HepG2 (cell line): ENCODE data around the gene ITCH. TPM values are rescaled to one million over a fixed set of nuclear protein-coding genes. Genes with fewer than 3 reads are reported as not detected.

Experiments used
- ARNTL ChIP-seq: sonication (generic); formaldehyde crosslinking; IDR thresholded peaks from 2 replicates; pipeline ENCODE4 v1.4.0; 2020; ENCODE audit warnings: mild to moderate bottlenecking, missing genetic modification reagents
- ATF1 ChIP-seq: IDR thresholded peaks from 2 replicates; pipeline ENCODE4 v1.6.1; 2016; ENCODE audit warnings: mild to moderate bottlenecking, control low read depth
- DMAP1 ChIP-seq: IDR thresholded peaks from 2 replicates; pipeline ENCODE4 v1.6.1; 2016
- HOXA5 ChIP-seq: sonication (generic); formaldehyde crosslinking; IDR thresholded peaks from 2 replicates; pipeline ENCODE4 v1.4.0; 2020; ENCODE audit warnings: missing genetic modification reagents
- KLF16 ChIP-seq, 2 experiments: sonication (generic) in 1 of 2; formaldehyde crosslinking in 1 of 2; IDR thresholded peaks; 2 replicates each; pipeline versions ENCODE4 v1.6.1 to v1.8.0; 2016 to 2023; ENCODE audit warnings: missing genetic modification reagents in 2 of 2, missing compliant biosample characterization in 1 of 2
- PHF8 ChIP-seq: sonication (generic); formaldehyde crosslinking; IDR thresholded peaks from 2 replicates; pipeline ENCODE4 v1.5.0; 2020; ENCODE audit warnings: missing genetic modification reagents
- SMARCE1 ChIP-seq: fragments of 450-650 bp; IDR thresholded peaks from 2 replicates; pipeline ENCODE4 v1.6.1; 2017; ENCODE audit warnings: borderline replicate concordance
- ZKSCAN1 ChIP-seq: fragments of 150-350 bp; IDR thresholded peaks from 2 replicates; pipeline ENCODE4 v1.6.1; 2014; ENCODE audit warnings: low read length
- ZNF124 ChIP-seq: sonication (generic); formaldehyde crosslinking; IDR thresholded peaks from 2 replicates; pipeline ENCODE4 v1.4.0; 2020; ENCODE audit warnings: missing genetic modification reagents
- ZNF205 ChIP-seq: IDR thresholded peaks from 2 replicates; pipeline ENCODE4 v1.6.1; 2018; ENCODE audit warnings: missing biosample characterization, missing genetic modification reagents
- ZNF441 ChIP-seq: sonication (generic); formaldehyde crosslinking; IDR thresholded peaks from 2 replicates; pipeline ENCODE4 v1.7.0; 2021; ENCODE audit warnings: missing genetic modification reagents, borderline replicate concordance
- ZNF530 ChIP-seq: sonication (generic); formaldehyde crosslinking; IDR thresholded peaks from 2 replicates; pipeline ENCODE4 v1.5.0; 2020; ENCODE audit warnings: low read depth, mild to moderate bottlenecking, missing genetic modification reagents
- ZNF709 ChIP-seq: sonication (generic); formaldehyde crosslinking; IDR thresholded peaks from 2 replicates; pipeline ENCODE4 v1.5.0; 2020; ENCODE audit warnings: mild to moderate bottlenecking, missing genetic modification reagents
- ZNF713 ChIP-seq: sonication (generic); formaldehyde crosslinking; IDR thresholded peaks from 2 replicates; pipeline ENCODE4 v1.4.0; 2020; ENCODE audit warnings: mild to moderate bottlenecking, missing genetic modification reagents
- polyA plus RNA-seq, 8 experiments: library from polyadenylated mRNA; depleted of rRNA in 3 of 8; stranded (reverse) in 7 of 8; unstranded in 1 of 8; fragments of >200 nt; fragmentation: Illumina TruSeq in 4 of 8; extraction: Trizol in 4 of 8; gene quantifications; 2 replicates each; pipeline versions ENCODE4 v1.2.1 to v1.2.3, GENCODE V29; 2011 to 2016; ENCODE audit warnings: low read depth in 4 of 8, missing spikeins in 1 of 8, mixed read lengths in 1 of 8; ENCODE audit not compliant: insufficient read depth in 1 of 8
- total RNA-seq, 5 experiments: library from RNA; depleted of rRNA; stranded (reverse); fragments of >200 nt; fragmentation: Illumina TruSeq; extraction: Trizol; gene quantifications; 2 replicates each; pipeline ENCODE4 v1.2.3, GENCODE V29; 2016; ENCODE audit warnings: low read depth in 1 of 5
- TF ChIP-seq, protein P1 (sequence below): sonication (generic); formaldehyde crosslinking; IDR thresholded peaks from 2 replicates; pipeline ENCODE4 v1.4.0; 2020; ENCODE audit warnings: missing genetic modification reagents
- TF ChIP-seq, protein P2 (sequence below): sonication (generic); formaldehyde crosslinking; IDR thresholded peaks from 2 replicates; pipeline ENCODE4 v1.8.1; 2023; ENCODE audit warnings: mild to moderate bottlenecking, missing genetic modification reagents
- TF ChIP-seq, protein P3 (sequence below): sonication (generic); formaldehyde crosslinking; conservative IDR thresholded peaks from 2 replicates; pipeline ENCODE4 v1.4.0; 2020; ENCODE audit warnings: missing genetic modification reagents
- TF ChIP-seq, protein P4 (sequence below): sonication (generic); formaldehyde crosslinking; conservative IDR thresholded peaks from 2 replicates; pipeline ENCODE4 v1.8.0; 2022; ENCODE audit warnings: mild to moderate bottlenecking, moderate library complexity, missing genetic modification reagents
- TF ChIP-seq, protein P5 (sequence below): IDR thresholded peaks from 2 replicates; pipeline ENCODE4 v1.6.1; 2016
- TF ChIP-seq, protein P6 (sequence below): sonication (generic); formaldehyde crosslinking; IDR thresholded peaks from 2 replicates; pipeline ENCODE4 v1.8.0; 2022; ENCODE audit warnings: mild to moderate bottlenecking, missing genetic modification reagents
- TF ChIP-seq, protein P7 (sequence below): sonication (generic); formaldehyde crosslinking; IDR thresholded peaks from 2 replicates; pipeline ENCODE4 v1.8.1; 2023; ENCODE audit warnings: mild to moderate bottlenecking, moderate library complexity, missing genetic modification reagents

ITCH gene
- total and polyA plus RNA-seq, 2 of the 13 experiments (the other 11 are each of a cell fraction or from before 2014, with no cell fraction given): 20.5 to 112 TPM

DNA sequence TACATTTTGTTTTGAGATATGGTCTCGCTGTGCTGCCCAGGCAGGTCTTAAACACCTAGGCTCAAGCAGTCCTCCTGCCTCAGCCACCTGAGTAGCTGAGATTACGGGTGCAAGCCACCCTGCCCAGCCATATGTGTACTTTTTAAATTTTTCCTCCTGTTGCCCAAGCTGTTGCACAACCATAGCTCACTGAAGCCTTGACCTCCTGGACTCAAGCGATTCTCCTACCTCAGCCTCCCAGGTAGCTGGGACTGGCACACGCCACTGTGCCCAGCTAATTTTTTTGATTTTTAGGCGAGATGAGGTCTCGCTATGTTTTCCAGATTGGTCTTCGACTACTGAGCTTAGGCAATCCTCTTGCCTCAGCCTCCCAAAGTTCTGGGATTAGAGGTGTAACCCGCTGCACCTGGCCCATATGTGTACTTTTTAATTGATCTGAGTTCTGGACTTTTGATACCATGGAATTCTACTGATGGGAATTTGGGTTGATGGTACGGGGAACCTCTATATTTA, 44.9 kb downstream of the ITCH start (continued):
- TF ChIP-seq, protein P1, sequence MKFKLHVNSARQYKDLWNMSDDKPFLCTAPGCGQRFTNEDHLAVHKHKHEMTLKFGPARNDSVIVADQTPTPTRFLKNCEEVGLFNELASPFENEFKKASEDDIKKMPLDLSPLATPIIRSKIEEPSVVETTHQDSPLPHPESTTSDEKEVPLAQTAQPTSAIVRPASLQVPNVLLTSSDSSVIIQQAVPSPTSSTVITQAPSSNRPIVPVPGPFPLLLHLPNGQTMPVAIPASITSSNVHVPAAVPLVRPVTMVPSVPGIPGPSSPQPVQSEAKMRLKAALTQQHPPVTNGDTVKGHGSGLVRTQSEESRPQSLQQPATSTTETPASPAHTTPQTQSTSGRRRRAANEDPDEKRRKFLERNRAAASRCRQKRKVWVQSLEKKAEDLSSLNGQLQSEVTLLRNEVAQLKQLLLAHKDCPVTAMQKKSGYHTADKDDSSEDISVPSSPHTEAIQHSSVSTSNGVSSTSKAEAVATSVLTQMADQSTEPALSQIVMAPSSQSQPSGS: peak; percentile 94
- 0 out of 2 replicates have a peak, but pooled peaks have one; percentile 47 for TF ChIP-seq ZNF709 (CRISPR knock-in tag)
- peak; percentile 82; the same call in 1 of the 2 replicates for TF ChIP-seq ZNF713 (CRISPR knock-in tag)
- TF ChIP-seq, protein P2, sequence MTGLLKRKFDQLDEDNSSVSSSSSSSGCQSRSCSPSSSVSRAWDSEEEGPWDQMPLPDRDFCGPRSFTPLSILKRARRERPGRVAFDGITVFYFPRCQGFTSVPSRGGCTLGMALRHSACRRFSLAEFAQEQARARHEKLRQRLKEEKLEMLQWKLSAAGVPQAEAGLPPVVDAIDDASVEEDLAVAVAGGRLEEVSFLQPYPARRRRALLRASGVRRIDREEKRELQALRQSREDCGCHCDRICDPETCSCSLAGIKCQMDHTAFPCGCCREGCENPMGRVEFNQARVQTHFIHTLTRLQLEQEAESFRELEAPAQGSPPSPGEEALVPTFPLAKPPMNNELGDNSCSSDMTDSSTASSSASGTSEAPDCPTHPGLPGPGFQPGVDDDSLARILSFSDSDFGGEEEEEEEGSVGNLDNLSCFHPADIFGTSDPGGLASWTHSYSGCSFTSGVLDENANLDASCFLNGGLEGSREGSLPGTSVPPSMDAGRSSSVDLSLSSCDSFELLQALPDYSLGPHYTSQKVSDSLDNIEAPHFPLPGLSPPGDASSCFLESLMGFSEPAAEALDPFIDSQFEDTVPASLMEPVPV (CRISPR knock-in tag): no peak
- peak; percentile 80; the same call in 1 of the 2 replicates for TF ChIP-seq SMARCE1
- TF ChIP-seq KLF16 (CRISPR knock-in tag; IDR thresholded peaks at IDR 0.05): peak in 1 of 2 experiments; percentile 95; a peak in 2 of 4 replicates
- TF ChIP-seq, protein P3, sequence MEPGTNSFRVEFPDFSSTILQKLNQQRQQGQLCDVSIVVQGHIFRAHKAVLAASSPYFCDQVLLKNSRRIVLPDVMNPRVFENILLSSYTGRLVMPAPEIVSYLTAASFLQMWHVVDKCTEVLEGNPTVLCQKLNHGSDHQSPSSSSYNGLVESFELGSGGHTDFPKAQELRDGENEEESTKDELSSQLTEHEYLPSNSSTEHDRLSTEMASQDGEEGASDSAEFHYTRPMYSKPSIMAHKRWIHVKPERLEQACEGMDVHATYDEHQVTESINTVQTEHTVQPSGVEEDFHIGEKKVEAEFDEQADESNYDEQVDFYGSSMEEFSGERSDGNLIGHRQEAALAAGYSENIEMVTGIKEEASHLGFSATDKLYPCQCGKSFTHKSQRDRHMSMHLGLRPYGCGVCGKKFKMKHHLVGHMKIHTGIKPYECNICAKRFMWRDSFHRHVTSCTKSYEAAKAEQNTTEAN (CRISPR knock-in tag): peak; percentile 98
- peak; percentile 44; the same call in 1 of the 2 replicates for TF ChIP-seq ZNF441 (CRISPR knock-in tag)
- peak; percentile 54 for TF ChIP-seq PHF8
- TF ChIP-seq ATF1 (CRISPR knock-in tag): peak; percentile 72
- TF ChIP-seq, protein P4, sequence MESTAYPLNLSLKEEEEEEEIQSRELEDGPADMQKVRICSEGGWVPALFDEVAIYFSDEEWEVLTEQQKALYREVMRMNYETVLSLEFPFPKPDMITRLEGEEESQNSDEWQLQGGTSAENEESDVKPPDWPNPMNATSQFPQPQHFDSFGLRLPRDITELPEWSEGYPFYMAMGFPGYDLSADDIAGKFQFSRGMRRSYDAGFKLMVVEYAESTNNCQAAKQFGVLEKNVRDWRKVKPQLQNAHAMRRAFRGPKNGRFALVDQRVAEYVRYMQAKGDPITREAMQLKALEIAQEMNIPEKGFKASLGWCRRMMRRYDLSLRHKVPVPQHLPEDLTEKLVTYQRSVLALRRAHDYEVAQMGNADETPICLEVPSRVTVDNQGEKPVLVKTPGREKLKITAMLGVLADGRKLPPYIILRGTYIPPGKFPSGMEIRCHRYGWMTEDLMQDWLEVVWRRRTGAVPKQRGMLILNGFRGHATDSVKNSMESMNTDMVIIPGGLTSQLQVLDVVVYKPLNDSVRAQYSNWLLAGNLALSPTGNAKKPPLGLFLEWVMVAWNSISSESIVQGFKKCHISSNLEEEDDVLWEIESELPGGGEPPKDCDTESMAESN (CRISPR knock-in tag): peak; percentile 94
- TF ChIP-seq DMAP1 (CRISPR knock-in tag): peak; percentile 72; the same call in 1 of the 2 replicates
- TF ChIP-seq ZNF205: peak; percentile 92
- no peak for TF ChIP-seq ZNF530 (CRISPR knock-in tag)
- TF ChIP-seq, protein P5, sequence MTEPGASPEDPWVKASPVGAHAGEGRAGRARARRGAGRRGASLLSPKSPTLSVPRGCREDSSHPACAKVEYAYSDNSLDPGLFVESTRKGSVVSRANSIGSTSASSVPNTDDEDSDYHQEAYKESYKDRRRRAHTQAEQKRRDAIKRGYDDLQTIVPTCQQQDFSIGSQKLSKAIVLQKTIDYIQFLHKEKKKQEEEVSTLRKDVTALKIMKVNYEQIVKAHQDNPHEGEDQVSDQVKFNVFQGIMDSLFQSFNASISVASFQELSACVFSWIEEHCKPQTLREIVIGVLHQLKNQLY (CRISPR knock-in tag): peak; percentile 85; the same call in 1 of the 2 replicates
- peak; percentile 92 for TF ChIP-seq HOXA5 (CRISPR knock-in tag)
- peak; percentile 92 for TF ChIP-seq ZNF124
- TF ChIP-seq, protein P6, sequence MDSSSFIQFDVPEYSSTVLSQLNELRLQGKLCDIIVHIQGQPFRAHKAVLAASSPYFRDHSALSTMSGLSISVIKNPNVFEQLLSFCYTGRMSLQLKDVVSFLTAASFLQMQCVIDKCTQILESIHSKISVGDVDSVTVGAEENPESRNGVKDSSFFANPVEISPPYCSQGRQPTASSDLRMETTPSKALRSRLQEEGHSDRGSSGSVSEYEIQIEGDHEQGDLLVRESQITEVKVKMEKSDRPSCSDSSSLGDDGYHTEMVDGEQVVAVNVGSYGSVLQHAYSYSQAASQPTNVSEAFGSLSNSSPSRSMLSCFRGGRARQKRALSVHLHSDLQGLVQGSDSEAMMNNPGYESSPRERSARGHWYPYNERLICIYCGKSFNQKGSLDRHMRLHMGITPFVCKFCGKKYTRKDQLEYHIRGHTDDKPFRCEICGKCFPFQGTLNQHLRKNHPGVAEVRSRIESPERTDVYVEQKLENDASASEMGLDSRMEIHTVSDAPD (CRISPR knock-in tag): peak; percentile 95
- no peak for TF ChIP-seq ZKSCAN1
- peak; percentile 84 for TF ChIP-seq ARNTL (CRISPR knock-in tag)
- TF ChIP-seq, protein P7, sequence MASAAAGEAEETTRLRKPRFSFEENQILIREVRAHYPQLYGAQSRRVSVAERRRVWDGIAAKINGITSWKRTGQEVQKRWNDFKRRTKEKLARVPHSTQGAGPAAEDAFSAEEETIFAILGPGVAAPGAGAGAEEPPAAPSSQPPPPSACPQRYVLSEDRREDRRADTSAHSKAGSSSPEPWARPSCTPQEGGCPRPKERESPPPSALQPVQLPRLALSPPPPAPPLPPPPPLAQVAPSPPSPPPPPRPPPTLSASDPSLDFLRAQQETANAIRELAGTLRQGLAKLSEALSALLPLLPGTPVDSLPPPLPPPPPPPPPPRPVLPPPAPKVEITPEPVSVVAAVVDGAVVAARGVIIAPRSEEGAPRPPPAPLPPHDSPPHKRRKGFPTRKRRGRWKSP (CRISPR knock-in tag): 0 out of 2 replicates have a peak, but pooled peaks have one; percentile 81
